ENCODE measurements around the gene IL10RA.
"Not testable (repeated sequence)": the region's sequence is repeated elsewhere in the genome, so short reads cannot be mapped to it uniquely, and the experiment has no call there.

Gene IL10RA

DNA sequence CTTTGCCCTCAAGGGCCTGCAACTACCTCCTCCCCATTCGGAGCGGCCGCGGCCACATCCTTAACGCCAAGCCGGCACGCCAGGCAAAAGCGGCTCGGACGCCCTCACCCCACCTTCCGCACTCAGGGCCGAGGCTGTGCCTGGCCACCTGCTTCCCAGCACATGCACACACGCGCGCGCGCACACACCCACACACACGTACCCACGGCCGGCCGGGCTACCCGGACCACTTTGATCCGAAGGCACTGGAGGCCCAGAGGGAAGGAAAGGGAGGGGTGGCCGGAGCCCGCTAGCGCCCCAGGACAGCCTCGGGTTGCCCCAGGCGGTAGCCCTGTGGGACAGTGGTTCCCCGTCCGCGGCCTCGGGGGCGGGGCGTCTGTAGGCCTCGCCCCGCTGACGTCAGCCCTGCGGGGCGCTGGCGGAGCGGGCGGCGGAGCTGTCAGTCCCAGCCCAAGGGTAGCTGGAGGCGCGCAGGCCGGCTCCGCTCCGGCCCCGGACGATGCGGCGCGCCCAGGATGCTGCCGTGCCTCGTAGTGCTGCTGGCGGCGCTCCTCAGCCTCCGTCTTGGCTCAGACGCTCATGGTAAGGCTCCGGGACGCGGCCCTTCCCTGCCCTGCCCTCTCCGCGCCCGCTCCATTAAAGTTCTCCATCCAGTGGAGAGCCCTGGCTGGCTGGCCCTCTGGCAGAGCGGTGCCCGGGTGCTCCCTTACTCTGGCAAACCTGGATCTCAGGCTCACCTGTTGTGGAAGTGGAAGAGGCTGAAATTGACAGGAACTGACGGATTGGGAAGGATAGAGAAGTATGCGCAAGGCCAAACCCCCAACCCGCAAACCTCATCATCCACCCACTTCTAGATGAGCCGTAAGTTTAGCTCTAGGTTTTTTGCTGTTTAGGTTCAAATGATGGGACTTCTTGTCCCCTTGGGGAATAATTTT is at the start of gene IL10RA:
TSS of gene IL10RA (plus strand) at position 442 of the 935 bp plus-strand sequence. CDS start at position 516, 74 bp downstream.
- peak; percentile 65 to 96 for DNase-seq

DNA sequence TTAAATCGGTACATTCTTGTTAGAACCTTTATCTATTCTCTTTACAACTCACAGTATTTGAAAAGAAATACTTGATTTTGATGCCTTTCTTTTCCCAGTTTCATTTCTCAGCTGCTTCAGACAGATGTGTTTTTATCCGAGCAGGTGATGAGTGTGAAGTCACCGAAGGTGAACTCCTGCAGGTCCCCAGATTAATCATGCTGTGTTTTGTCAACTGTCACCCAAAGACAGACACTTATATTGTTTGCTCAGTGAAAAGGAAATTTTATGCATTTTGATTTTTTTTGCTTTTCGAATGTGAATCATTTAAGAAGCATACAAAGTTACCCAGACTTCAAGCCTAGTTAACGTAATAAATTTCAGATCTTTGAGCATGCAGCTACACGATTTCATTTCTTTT is 49.2 kb upstream of the IL10RA start:
- DNase-seq = no peak

DNA sequence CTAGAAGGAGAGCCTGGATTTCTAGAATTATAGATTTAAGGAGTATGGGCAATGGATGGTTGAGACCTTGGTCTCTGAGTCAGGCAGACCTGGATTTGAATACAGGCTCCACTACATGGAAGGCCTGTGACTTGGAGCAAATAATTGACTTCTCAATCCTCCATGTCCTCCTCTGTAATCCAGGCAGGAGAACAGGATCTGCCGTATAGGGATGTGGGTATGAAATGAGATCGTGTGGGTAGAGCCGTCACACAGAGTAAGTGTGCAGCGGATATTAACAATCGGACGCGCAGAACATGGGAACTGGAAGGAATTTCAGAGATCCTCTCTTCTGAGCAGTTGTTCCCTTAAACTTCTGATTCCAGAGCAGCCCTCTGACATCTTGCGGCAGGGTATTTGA is 45.5 kb upstream of the IL10RA start:
- DNase-seq = no peak

DNA sequence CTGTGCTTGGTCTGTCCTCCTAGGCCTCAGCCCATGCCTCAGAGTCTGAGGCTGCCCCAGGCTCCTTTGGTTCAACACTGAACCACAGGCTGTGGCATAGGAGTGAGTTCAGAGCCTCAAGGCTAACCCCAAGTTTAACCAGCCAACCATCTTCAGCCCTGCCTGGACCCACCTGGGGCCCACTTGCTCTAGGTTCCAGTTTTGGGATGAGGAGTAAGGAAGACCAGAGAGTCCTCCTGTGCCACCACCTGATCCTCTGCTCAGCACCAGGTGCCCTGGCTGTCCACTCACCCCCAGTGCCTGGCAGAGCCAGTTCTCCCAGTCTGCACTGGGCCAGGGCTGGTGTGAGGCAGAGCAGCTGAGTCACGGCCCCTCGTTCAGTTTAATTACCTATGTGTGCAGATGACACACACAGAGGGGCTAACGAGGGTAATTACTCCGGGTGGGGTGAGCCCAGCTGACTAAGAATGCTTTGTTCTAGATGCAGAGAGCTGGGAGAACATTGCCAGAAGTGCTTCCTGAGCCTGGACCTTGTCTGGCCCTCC is 45.0 kb upstream of the IL10RA start:
- no peak for DNase-seq

DNA sequence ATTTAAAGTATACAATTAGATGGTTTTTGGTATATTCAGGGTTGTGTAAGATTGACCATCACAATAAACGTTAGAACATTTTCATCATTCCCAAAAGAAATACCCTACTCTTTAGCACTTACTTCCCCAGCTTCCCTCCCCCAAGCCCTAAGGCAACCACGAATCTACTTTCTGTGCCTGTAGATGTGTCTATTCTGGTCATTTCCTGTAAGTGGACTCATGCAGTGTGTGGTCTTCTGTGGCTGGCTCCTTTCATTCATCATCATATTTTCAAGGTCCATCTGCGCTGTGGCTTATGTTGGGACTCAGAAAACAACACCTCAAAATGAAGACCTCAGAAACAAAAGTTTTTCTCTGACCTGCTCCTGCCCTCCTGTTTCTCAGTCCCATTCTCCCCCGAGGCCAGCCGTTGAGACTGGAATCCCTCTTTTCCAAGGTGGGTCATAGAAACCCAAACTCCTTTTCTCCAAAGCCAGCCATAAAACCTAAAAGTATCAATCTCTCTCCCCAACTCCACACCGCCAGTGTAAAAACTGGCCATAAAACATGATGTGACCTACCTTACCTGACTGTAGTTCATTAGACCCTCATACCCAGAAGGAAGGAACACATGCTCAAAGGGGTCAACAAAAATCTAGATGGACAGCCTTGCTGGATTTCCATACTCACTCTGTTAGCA is 44.1 kb upstream of the IL10RA start:
- DNase-seq = no peak

DNA sequence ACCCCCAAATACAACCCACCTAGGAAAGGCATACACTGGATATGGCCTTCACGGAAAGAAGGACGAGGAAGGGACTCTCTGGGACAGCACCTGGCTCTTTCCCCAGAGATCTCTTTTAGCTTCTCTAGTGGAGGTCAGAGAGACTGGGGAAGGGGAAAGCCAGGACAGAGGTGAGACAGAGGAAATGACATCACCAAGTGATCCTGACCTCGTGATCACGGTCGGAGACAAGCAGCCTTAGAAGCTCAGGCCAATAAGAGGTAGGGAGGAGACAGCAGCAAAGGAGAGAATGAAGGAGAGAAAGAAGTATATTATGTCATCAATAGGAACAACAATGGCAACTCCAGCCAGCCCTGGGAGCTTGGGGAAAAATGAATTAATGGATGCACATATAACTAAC is 41.6 kb upstream of the IL10RA start:
- DNase-seq = no peak

DNA sequence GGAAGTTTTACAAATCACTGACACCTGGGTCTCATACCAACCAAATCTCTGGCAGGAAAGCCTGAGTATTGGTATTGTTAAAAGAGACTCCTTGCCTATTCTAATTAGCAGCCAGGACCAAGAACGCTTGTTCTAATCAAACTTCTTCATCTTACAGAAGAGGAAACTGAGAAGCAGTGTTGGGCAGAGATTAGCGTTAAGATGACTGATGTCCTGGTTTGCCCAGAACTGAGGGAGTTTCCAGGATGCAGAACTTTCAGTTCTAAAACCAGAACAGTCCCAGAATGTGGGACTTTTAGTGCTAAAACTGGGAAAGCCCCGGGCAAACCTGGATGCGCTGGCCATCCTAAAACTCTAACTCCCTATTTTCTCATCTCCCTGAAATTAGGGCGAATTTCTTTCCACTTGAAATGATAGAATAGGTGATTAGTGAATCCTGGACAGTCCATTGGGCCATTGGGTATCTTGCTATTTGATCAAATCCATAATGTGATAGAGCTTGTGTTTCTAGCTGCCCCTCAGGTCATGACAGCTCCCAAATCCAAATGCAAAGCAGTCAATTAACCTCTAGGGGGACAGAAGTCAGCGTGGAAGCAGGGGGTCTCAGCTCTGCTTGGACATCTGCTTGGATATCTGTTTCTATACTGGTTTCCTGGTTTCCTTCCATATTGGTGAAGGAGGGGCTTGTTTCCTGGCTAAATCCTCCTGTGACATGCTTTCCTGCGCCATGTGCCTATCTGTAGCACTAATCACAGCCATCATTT is 41.0 kb upstream of the IL10RA start:
- DNase-seq = no peak

DNA sequence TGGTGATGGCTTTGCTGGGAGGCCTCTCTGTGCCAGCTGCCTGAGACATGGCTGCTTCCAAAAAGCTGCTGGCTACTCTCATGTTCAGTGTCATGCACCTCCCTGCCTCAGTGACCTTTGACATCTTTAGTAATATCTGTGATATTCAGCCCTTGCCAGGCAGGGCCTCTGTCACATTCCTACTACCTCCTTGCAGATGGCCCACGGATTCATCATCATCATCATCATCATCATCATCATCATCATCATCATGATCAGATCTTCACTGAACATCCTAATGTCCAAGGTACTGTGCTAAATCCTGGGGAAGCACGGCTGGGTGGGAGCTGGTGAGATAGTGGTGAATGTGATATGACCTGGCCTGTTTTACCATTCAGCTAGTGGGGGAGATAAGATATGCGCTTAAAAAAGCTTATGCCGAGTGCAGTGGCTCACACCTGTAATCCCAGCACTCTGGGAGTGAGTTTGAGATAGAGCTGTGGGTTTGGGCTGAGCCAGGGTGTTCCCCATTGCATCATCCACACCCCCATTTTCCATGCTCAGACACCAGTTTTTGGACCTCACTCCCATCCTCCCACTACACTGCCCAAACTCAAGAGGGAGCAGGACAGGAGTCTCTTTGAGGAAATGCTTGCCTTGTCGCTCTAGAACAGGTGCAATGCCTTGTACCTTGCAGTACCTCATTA is 39.9 kb upstream of the IL10RA start:
- no peak for DNase-seq

DNA sequence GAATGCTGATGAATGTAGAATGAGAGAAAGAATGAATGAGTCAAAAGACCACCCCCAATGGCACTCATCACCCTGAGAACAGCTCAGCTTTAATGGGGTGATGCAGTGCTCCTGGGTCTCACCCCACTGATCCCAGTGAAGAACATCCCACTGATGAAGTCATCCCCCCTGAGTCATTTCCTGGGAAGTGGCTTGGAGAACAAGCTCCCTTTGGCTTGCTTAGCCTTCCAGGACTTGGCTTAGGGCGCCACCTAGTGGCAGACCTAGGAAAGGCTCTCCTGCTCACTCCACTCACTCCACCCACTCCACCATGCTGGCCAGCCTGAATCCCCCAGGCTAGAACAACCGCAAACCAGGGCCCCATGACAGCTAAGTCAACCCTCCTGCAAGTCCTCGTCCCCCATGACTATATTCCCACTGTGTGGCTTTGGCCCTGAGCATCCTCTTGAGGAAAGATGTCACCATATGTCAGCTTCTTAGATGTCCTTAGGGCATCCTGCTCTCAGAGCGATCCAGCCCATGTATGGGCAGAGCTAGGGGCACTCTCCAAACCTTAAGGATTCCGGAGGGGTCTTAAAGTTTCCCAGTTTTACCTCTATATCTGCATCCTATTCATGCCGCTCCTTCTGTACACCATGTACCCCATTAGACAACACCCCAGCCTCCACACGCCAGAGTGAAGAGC is 39.2 kb upstream of the IL10RA start:
- peak; percentile 91 to 98 for DNase-seq

DNA sequence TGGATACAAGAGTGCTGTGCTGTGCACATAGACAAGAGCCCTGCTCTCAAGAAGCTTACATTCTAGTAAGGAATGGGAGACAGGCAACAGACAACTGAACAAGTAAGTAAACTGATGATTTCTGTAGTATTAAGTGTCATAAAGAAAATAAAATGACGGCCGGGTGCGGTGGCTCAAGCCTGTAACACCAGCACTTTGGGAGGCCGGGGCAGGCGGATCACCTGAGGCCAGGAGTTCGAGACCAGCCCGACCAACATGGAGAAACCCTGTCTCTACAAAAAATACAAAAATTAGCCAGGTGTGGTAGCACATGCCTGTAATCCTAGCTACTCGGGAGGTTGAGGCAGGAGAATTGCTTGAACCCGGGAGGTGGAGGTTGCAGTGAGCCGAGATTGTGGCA is 38.4 kb upstream of the IL10RA start:
- not testable (repeated sequence) for DNase-seq

DNA sequence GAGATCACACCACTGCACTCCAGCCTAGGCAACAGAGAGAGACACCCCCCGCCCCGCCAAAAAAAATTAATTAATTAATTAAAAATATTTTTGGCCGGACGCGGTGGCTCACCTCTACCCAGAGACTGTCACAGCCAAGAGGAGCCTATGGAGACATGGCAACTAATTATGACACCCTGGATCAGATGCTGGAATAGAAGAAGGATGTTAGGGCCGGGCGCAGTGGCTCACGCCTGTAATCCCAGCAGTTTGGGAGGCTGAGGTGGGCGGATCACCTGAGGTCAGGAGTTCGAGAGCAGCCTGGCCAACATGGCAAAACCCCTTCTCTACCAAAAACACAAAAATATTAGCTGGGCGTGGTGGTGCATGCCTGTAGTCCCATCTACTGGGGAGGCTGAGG is 37.7 kb upstream of the IL10RA start:
- not testable (repeated sequence) for DNase-seq

DNA sequence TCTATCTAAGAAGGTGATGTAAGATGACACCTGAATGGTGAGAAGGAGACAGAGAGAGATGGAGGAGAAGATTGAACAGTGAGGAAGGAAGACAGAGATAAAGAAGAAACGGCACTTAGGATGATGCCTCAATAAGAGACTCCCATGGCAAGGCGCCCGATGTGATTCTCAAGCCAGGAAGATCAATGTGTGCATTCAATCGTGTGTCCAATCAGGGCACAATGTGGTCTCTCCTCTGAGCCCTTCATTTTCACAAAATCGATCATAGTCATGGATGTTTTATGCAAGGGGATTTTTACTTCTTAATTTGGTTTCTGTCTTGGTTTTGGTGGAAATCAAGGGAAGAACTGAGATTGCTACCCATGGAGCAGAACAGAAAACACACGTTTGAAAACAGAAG is 37.1 kb upstream of the IL10RA start:
- no peak for DNase-seq

DNA sequence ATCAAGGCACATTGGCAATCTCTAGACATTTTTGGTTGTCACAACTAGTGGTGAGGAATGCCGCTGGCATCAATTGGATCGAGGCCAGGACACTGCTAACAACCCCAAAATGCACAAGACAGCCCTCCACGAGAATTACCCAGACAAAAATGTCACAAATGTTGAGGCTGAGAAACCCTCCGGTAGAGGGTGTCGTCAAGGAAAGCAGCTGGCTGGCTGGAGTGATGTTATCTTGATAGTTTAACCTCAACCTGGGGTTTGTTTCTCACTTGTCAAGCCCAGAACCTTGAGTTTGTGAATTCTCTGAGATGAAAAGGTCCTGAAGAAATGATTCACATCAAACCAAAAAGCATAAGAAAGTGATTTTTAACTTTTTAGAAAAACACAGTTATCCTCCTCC is 35.9 kb upstream of the IL10RA start:
- peak; percentile 13 to 40 for DNase-seq

DNA sequence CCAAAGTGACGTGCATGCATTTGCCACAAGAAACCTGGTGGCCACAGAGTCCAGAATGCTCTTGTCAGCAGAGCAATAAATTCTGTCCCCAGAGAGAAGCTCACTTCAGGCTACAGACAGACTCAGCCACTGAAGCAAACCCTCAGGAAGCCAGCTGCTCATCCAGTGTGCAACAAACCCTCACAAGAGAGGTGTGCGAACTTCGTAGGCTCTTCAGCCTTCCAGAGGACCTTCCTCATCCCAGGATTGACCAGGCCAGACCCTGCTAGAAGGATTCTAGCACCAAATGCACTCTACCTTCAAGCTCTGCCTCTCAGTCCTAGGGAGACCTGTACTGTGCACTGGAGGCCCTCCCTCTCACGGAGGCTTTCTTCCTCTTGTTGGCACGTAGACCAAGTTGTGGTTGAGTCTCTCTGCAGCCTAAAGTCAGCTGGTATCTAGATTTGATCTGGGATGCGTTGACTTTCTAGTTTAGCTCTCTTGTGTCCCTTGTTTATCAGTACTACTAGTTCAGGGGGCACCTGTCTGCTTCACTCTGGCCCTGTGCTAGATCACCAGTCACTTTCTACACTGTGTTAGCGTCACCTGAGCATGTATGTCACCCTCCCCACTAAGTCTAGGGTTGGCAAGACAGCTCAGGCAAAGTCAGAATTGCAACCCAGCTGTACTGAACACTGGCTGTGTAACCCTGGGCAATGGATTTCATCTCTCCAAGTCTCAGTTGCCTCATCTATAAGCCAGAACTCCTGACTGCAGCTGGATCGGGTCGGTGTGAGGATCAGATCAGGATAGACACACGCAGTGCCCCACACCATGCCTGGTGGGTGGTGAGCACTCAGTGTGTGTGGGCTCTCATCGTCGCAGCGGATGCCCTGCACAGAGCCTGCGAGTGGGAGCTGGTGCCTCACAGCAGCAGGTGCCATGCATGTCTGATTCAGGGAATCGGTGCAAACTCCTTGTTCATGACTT is 34.9 kb upstream of the IL10RA start:
- DNase-seq = peak in 1 of 2 experiments; percentile 35

DNA sequence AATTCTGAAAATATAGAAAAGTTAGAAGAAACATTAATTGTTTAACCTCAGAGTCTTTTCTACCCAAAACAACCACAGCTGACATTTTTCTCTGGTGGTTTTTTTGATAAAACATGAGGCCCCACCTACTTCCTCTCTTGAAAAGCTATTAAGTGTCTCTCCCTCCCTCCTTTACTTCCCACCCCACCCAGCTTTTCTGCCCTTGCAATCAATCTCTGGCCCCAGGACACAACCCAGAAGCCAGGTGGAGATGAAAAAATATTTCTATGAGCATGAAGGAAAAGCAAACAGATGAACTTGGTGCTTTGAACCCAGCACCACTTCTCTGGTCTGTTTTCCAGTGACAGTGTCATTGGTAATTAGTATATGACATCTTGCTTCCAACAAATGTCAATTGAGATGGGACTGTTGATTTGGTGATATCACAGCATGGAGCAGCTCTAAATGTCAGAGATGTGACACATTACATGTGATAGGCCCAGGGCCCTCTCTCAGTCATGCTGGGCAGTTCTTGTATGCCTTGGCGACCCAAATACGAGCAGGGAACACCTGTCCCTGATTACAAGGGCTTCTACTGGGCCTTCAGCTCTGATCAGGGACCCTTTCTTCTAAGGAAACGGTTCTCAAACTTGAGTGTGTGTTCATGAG is 33.0 kb upstream of the IL10RA start:
- no peak for DNase-seq

DNA sequence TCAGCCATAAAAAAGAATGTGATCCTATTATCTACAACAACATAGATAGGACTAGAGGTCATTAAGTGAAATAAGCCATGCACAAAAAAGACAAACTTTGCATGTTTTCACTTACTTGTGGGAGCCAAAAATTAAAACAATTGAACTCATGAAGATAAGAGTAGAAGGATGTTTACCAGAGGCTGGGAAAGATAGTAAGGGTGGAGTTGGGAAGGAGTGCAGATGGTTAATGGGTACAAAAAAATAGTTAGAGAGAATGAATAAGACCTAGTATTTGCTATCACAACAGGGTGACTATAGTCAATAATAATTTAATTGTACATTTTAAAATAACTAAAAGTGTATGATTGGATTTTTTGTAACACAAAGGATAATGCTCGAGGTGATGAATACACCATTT is 27.2 kb upstream of the IL10RA start:
- no peak for DNase-seq

DNA sequence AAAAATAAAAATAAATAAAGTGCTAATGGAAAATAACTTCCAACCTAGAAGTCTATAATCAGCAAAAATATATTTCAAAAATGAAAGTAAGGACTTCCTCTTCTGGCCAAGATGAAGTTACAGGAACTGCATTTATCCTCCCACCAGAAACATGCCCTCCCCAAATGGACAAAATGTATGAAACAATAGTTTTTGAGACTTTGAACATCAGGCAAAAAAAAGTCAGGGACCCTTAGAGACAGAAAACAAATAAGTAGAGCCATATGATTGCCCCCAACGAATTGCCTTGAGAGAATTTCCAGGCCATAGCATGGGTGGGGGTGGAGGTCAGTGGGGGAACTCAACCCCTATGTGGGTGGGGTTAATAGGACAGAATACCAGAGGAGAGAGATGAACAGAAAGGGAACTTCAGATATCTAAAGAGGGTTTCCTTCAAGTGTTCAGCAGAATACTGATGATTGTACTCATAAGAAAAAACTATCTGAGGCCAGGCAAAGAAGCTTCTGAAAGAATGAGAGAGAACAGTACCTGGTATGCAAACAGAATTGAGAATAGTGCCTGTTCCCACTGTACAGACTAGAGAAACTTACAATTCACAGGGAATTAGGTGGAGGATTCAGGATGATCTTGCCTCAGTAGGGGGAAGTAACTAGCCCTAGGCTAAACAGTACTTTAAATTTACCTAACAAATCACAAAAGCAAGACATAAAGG is 26.6 kb upstream of the IL10RA start:
- no peak for DNase-seq

DNA sequence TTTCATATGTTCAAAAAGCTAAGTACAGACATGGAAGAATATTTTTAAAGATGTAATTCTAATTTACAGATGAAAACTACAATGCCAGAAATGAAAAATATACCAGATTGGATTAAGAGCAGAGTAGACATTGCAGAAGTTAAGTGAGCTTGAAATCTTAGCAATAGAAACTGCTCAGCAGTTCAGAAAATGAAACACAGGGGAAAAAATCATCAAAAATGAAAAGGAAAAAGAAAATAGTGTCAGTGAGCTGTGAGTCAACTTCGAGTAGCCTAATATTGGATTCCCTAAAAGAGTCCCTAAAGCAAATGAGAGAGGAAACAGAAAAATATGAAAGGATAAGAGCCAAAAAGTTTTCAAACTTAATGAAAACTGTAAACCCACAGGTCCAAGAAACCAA is 25.8 kb upstream of the IL10RA start:
- no peak for DNase-seq

DNA sequence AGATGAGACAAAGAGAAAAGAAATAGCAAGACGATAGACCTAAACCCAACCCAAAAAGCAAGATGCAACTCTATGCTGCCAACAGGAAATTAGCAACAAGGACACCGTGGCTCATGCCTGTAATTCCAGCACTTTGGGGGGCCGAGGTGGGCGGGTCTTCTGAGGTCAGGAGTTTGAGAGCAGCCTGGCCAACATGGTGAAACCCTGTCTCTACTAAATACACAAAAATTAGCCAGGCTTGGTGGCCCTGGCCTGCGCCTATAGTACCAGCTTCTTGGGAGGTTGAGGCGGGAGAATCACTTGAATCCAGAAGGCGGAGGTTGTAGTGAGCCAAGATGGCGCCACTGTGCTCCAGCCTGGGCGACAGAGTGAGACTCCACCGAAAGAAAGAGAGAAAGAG is 24.3 kb upstream of the IL10RA start:
- no peak for DNase-seq
